K562 (cell line): ENCODE measurements around the gene SMAD3. TPM values are rescaled to one million over a fixed set of nuclear protein-coding genes. Genes with fewer than 3 reads are reported as not detected.

Experiments
- ATAC-seq: fragments of 200-7000 bp; cut with Tn5 transposase; 3 replicates; pipeline ENCODE4 v1.9.1; 2020; ENCODE audit warnings: moderate library complexity
- BruUV-seq: library from RNA; stranded (reverse); fragments of 400-500 nt; replicated peaks from 2 replicates; lab custom pipeline; 2021; lab: Mats Ljungman, UMichigan
- CTCF ChIA-PET: fragments of 300-600 bp; formaldehyde crosslinking; extraction: SDS; loops from one replicate; lab custom pipeline; 2021; ENCODE audit warnings: low intra/inter-chr PET ratio; lab: Yijun Ruan, JAX
- POLR2A ChIA-PET: fragments of 300-600, 350-650 bp; sonication (Branson Sonifier 250); formaldehyde crosslinking; extraction: SDS; loops from one replicate; lab custom pipeline; 2021; ENCODE audit warnings: antibody characterized with exemption, inconsistent platforms; lab: Yijun Ruan, JAX
- DNase-seq, 4 experiments: peaks; one replicate each; pipeline versions ENCODE4 v3.0.0 to v3.0.0-alpha.2; 2011 to 2018; ENCODE audit warnings: low spot score in 3 of 4, mixed read lengths in 3 of 4; ENCODE audit errors: extremely low read depth in 1 of 4
- FAIRE-seq: peaks from 2 replicates; lab custom pipeline; 2011; peaks lifted over from hg19 to GRCh38; lab: Jason Lieb, UNC
- H2AFZ ChIP-seq: 2 replicates; pipeline ENCODE4 v1.6.0; 2011; ENCODE audit warnings: low read depth, low read length, control low read depth, inconsistent platforms
- H3K27ac ChIP-seq: fragments of 200-600 bp; 3 replicates; pipeline ENCODE4 v1.8.0; 2011; ENCODE audit warnings: low read depth, mild to moderate bottlenecking, control low read depth, inconsistent platforms, low read length, moderate library complexity, mixed read lengths; ENCODE audit errors: extremely low read depth
- H3K27me3 ChIP-seq, 2 experiments: fragments of 300-600 bp in 1 of 2; 2 replicates in 1 of 2; 3 replicates in 1 of 2; pipeline versions ENCODE4 v1.6.0 to v1.8.0; 2011; ENCODE audit warnings: inconsistent platforms in 2 of 2, low read length in 2 of 2, mild to moderate bottlenecking in 1 of 2, mixed read lengths in 1 of 2, moderate library complexity in 1 of 2; ENCODE audit not compliant: control insufficient read depth in 2 of 2, insufficient read depth in 2 of 2
- H3K36me3 ChIP-seq: fragments of 300-600 bp; 3 replicates; pipeline ENCODE4 v1.8.0; 2011; ENCODE audit warnings: mild to moderate bottlenecking, low read length, inconsistent platforms; ENCODE audit not compliant: control insufficient read depth, insufficient read depth
- H3K4me1 ChIP-seq, 2 experiments: fragments of 200-600 bp in 1 of 2; replicated peaks in 1 of 2; 2 replicates in 1 of 2; 3 replicates in 1 of 2; pipeline versions ENCODE4 v1.5.1 to v1.8.0; 2011; ENCODE audit warnings: inconsistent platforms in 2 of 2, low read length in 2 of 2, mild to moderate bottlenecking in 1 of 2, mixed read lengths in 1 of 2, moderate library complexity in 1 of 2; ENCODE audit not compliant: control insufficient read depth in 2 of 2, insufficient read depth in 2 of 2
- H3K4me2 ChIP-seq: 2 replicates; pipeline ENCODE4 v1.6.1; 2011; ENCODE audit warnings: low read length, control low read depth, inconsistent platforms, mixed read lengths; ENCODE audit not compliant: insufficient read depth
- H3K4me3 ChIP-seq: fragments of 200-600 bp; sonication (generic), shearing (Covaris generic); 2 replicates; pipeline ENCODE4 v1.5.1; 2016; ENCODE audit warnings: control low read depth, inconsistent platforms
- H3K79me2 ChIP-seq: fragments of 200-600 bp; 3 replicates; pipeline ENCODE4 v1.8.0; 2011; ENCODE audit warnings: low read length, inconsistent platforms; ENCODE audit not compliant: control insufficient read depth, insufficient read depth
- H3K9ac ChIP-seq, 2 experiments: 2 replicates each; pipeline versions ENCODE4 v1.6.0 to v1.6.1; 2011; ENCODE audit warnings: low read depth in 2 of 2, low read length in 2 of 2, control low read depth in 1 of 2, inconsistent platforms in 1 of 2, mild to moderate bottlenecking in 1 of 2, mixed read lengths in 1 of 2; ENCODE audit not compliant: insufficient read depth in 1 of 2
- H3K9me1 ChIP-seq: one replicate; pipeline ENCODE4 v1.6.0; 2011; ENCODE audit warnings: inconsistent platforms, mild to moderate bottlenecking, low read length, moderate library complexity; ENCODE audit not compliant: control insufficient read depth, insufficient read depth
- H3K9me3 ChIP-seq: replicated peaks from 2 replicates; pipeline ENCODE4 v1.5.1; 2011; ENCODE audit warnings: low read depth, low read length, inconsistent platforms; ENCODE audit not compliant: control insufficient read depth, insufficient read depth
- H4K20me1 ChIP-seq: replicated peaks from 2 replicates; pipeline ENCODE4 v1.6.1; 2011; ENCODE audit warnings: low read length, inconsistent platforms, mixed read lengths; ENCODE audit not compliant: control insufficient read depth, insufficient read depth
- CHD2 ChIP-seq: IDR thresholded peaks from 2 replicates; pipeline ENCODE4 v1.6.1; 2011; ENCODE audit warnings: low read depth, low read length
- POLR2A ChIP-seq: fragments of 450-650 bp; conservative IDR thresholded peaks from 2 replicates; pipeline ENCODE4 v1.6.1; 2016
- POLR2AphosphoS2 ChIP-seq: IDR thresholded peaks from 2 replicates; pipeline ENCODE4 v1.6.1; 2012; ENCODE audit warnings: low read length, improper control_type of control experiment
- RHOXF2B ChIP-seq: fragments of 250-450 bp; sonication (Bioruptor Pico); conservative IDR thresholded peaks from 2 replicates; pipeline ENCODE4 v1.5.1; 2021
- SUPT5H ChIP-seq: fragments of 450-650 bp; IDR thresholded peaks from 2 replicates; pipeline ENCODE4 v1.6.1; 2016
- WGBS: fragments of 100-300 bp; shearing (Covaris generic); methylation state at CpG from one replicate; pipeline ENCODE4 v1.1.6; 2016; ENCODE audit warnings: low coverage, mixed read lengths; ENCODE audit not compliant: insufficient coverage; ENCODE audit errors: missing lambda C conversion rate; 5-methylcytosine and 5-hydroxymethylcytosine counted together
- in situ Hi-C: fragments of 300-500 bp; cut with MboI; formaldehyde crosslinking; loops from 4 replicates; pipeline ENCODE4 v1.15.0; 2018; ENCODE audit warnings: inconsistent platforms, mixed read lengths
- intact Hi-C: fragments of 100-400 bp; cut with micrococcal nuclease; formaldehyde crosslinking; loops from 2 replicates; pipeline ENCODE4 v1.14.2; 2022
- polyA plus RNA-seq, 8 experiments: library from polyadenylated mRNA; depleted of rRNA in 4 of 8; stranded (reverse) in 5 of 8; unstranded in 3 of 8; fragments of >200 nt; fragmentation: Nextera tagmentation in 2 of 8; fragmentation: Illumina TruSeq in 1 of 8; extraction: Ambion mirVana in 2 of 8; extraction: Trizol in 1 of 8; gene quantifications; 2 replicates each; pipeline versions ENCODE4 v1.2.1 to v1.2.3, GENCODE V29; 2011 to 2014; ENCODE audit warnings: inconsistent platforms in 1 of 8, missing spikeins in 1 of 8
- total RNA-seq, 7 experiments: library from RNA; depleted of rRNA in 6 of 7; stranded (reverse); fragments of >200 nt in 6 of 7; fragmentation: Illumina TruSeq in 2 of 7; extraction: Trizol in 2 of 7; gene quantifications; 2 replicates each; pipeline versions ENCODE4 v1.2.1 to v1.2.3, GENCODE V29; 2011 to 2021; ENCODE audit warnings: low replicate concordance in 1 of 7
- TF ChIP-seq, protein P1 (sequence below): fragments of 250-450 bp; sonication (Bioruptor Pico); IDR thresholded peaks from 2 replicates; pipeline ENCODE4 v1.8.0; 2021; ENCODE audit warnings: moderate library complexity, mild to moderate bottlenecking, inconsistent platforms
- TF ChIP-seq, protein P2 (sequence below): IDR thresholded peaks from 2 replicates; pipeline ENCODE4 v1.6.1; 2012; ENCODE audit warnings: low read depth, low read length, improper control_type of control experiment, borderline replicate concordance

Gene SMAD3
- total and polyA plus RNA-seq, 9 of the 15 experiments (the other 6 are each of a cell fraction or from before 2014, with no cell fraction given), result 4.3 to 39.2 (median 11.1) TPM

DNA sequence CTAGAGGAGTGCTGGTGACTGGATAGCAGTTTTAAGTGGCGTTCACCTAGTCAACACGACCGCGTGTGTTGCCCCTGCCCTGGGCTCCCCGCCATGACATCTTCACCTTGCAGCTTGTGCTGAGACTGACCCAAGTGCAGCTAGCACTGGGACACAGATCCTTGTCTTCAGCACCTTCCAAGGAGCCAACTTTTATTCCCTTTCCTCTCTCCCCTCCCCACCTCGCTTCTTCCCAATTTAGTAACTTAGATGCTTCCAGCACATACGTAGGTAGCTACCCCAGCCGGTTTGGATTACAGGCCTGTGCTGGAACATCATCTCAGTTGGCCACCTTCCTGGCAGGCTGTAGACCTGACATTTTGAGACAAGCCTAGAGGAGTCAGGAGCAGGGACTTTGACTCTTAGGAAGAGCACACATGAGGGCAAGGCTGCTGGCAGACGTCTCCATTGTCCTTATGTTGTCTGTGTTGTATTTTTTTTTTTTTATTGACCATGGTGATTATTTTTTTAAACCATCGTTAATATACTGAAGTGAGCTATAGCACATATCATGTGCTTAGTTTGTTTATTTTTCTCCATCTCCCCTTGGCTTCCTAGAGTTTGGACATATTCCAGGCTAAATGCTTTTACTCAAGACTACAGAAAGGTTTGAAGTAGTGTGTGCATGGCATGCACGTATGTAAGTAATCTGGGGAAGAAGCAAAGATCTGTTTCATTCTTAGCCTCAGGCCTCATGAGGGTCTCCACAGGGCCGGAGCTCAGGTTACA is 128.0 kb downstream of the SMAD3 start:
- Histone ChIP-seq H3K27me3 (no peaks in the 10 kb centered on the region), H4K20me1 (no peaks in the 10 kb centered on the region), H3K9ac (no peak overlapping the region; a peak in 1 of 4 replicates), H2AFZ (no peak overlapping the region), H3K4me1 (no peaks in the 10 kb centered on the region), H3K9me1 (no peaks in the 10 kb centered on the region), H3K27ac (no peak overlapping the region), H3K79me2 (no peaks in the 10 kb centered on the region), H3K4me3 (no peak overlapping the region), H3K9me3 (no peaks in the 10 kb centered on the region), H3K4me2 (no peak overlapping the region), H3K36me3 (peaks cover 57% of the 10 kb centered on the region)
- no peak for ATAC-seq
- no peak for FAIRE-seq
- ChIA-PET CTCF (no interaction called here), POLR2A (interaction anchor here (0.6 to 1.7 kb wide), 4 partner anchors 9 to 73 kb away, joined by 3 read pairs; no protein-coding TSS in a partner anchor)
- intact Hi-C loops, result no loop called here
- TF ChIP-seq CHD2, result no peak
- TF ChIP-seq POLR2A, result peak; percentile 41; the same call in 1 of the 2 replicates
- TF ChIP-seq, protein P1, sequence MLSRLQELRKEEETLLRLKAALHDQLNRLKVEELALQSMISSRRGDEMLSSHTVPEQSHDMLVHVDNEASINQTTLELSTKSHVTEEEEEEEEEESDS (CRISPR knock-in tag), result no peak
- TF ChIP-seq, protein P2, sequence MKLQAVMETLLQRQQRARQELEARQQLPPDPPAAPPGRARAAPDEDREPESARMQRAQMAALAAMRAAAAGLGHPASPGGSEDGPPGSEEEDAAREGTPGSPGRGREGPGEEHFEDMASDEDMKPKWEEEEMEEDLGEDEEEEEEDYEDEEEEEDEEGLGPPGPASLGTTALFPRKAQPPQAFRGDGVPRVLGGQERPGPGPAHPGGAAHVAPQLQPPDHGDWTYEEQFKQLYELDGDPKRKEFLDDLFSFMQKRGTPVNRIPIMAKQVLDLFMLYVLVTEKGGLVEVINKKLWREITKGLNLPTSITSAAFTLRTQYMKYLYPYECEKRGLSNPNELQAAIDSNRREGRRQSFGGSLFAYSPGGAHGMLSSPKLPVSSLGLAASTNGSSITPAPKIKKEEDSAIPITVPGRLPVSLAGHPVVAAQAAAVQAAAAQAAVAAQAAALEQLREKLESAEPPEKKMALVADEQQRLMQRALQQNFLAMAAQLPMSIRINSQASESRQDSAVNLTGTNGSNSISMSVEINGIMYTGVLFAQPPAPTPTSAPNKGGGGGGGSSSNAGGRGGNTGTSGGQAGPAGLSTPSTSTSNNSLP, result no peak
- TF ChIP-seq POLR2AphosphoS2, result peak; percentile 16; the same call in 1 of the 2 replicates
- TF ChIP-seq SUPT5H, result 0 out of 2 replicates have a peak, but pooled peaks have one; percentile 31
- no peak for TF ChIP-seq RHOXF2B (CRISPR knock-in tag)
- in situ Hi-C loops, result no loop called here
- 81% methylated on average over 11 of the region's 12 CpGs for WGBS
- no TSS peak for BruUV-seq
- DNase-seq, result no peak
